GM18498 (cell line): ENCODE results near the gene GMPR.

Experiments used
- ATAC-seq: cut with Tn5 transposase; IDR thresholded peaks from one replicate; pipeline ENCODE4 v1.9.1; 2021; ENCODE audit warnings: mild to moderate bottlenecking, moderate library complexity; ENCODE audit not compliant: unreplicated experiment

The GMPR gene

GRCh38 chr6:16270178-16270794 lies 31.9 kb downstream of the GMPR start:
- ATAC-seq, result no peak

GRCh38 chr6:16271428-16271827 lies 33.0 kb downstream of the GMPR start:
- no peak for ATAC-seq

GRCh38 chr6:16272201-16272600 lies 33.8 kb downstream of the GMPR start:
- ATAC-seq, result no peak

GRCh38 chr6:16273256-16273655 lies 34.9 kb downstream of the GMPR start:
- ATAC-seq, result no peak

GRCh38 chr6:16274483-16274882 lies 36.1 kb downstream of the GMPR start:
- no peak for ATAC-seq

GRCh38 chr6:16274885-16275589 lies 36.6 kb downstream of the GMPR start:
- no peak for ATAC-seq

- no peak for ATAC-seq
Measured at GRCh38 chr6:16277101-16277981, 39.0 kb downstream of the GMPR start.

GRCh38 chr6:16278048-16278724 lies 39.8 kb downstream of the GMPR start:
- ATAC-seq, result no peak

- no peak for ATAC-seq
Measured at GRCh38 chr6:16278750-16279149, 40.4 kb downstream of the GMPR start.

GRCh38 chr6:16279243-16279642 lies 40.9 kb downstream of the GMPR start:
- no peak for ATAC-seq

- no peak for ATAC-seq
Measured at GRCh38 chr6:16282370-16282769, 44.0 kb downstream of the GMPR start.

- no peak for ATAC-seq
Measured at GRCh38 chr6:16284472-16284871, 46.1 kb downstream of the GMPR start.

GRCh38 chr6:16285467-16286150 lies 47.2 kb downstream of the GMPR start:
- ATAC-seq, result no peak

- no peak for ATAC-seq
Measured at GRCh38 chr6:16286151-16286522, 47.8 kb downstream of the GMPR start.

GRCh38 chr6:16288163-16288562 lies 49.8 kb downstream of the GMPR start:
- ATAC-seq, result no peak

GRCh38 chr6:16291739-16292138 lies 53.4 kb downstream of the GMPR start:
- ATAC-seq, result no peak

- no peak for ATAC-seq
Measured at GRCh38 chr6:16292432-16292831, 54.0 kb downstream of the GMPR start.

- no peak for ATAC-seq
Measured at GRCh38 chr6:16292942-16293341, 54.6 kb downstream of the GMPR start.

GRCh38 chr6:16294371-16294770 lies 56.0 kb downstream of the GMPR start:
- ATAC-seq, result no peak

GRCh38 chr6:16295060-16295459 lies 56.7 kb downstream of the GMPR start:
- ATAC-seq, result no peak

GRCh38 chr6:16295471-16295870 lies 57.1 kb downstream of the GMPR start:
- no peak for ATAC-seq
